Mucosa of descending colon (tissue), 3 donors: ENCODE measurements around the gene ADNP2. TPM values are rescaled to one million over a fixed set of nuclear protein-coding genes. Genes with fewer than 3 reads are reported as not detected.

Experiments used
- ATAC-seq: fragments of 200-7000 bp; cut with Tn5 transposase; one replicate; pipeline ENCODE4 v1.9.1; 2020; ENCODE audit warnings: mild to moderate bottlenecking, moderate library complexity
- DNase-seq, 3 donors: peaks; one replicate each; pipeline ENCODE4 v3.0.0-alpha.2; 2020
- H3K36me3 ChIP-seq: fragments of 200-600 bp; one replicate; pipeline ENCODE4 v1.8.0; 2021; ENCODE audit warnings: low read depth, mild to moderate bottlenecking
- H3K4me1 ChIP-seq: fragments of 200-600 bp; one replicate; pipeline ENCODE4 v1.8.0; 2021; ENCODE audit warnings: low read depth, mild to moderate bottlenecking
- H3K4me3 ChIP-seq: fragments of 200-600 bp; one replicate; pipeline ENCODE4 v1.8.0; 2021; ENCODE audit warnings: mild to moderate bottlenecking
- H3K9me3 ChIP-seq: fragments of 200-600 bp; one replicate; pipeline ENCODE4 v1.8.0; 2021; ENCODE audit warnings: mild to moderate bottlenecking
- CTCF ChIP-seq: fragments of 200-600 bp; IDR thresholded peaks from one replicate; pipeline ENCODE4 v1.8.0; 2022; ENCODE audit warnings: antibody characterized with exemption, mild to moderate bottlenecking
- intact Hi-C, 2 donors: fragments of 100-400 bp; cut with DNase I in 1 of 2; cut with micrococcal nuclease in 1 of 2; formaldehyde crosslinking; loops; one replicate each; pipeline versions ENCODE4 v1.11.0 to v1.11.1; 2022; cut with DNase I, micrococcal nuclease
- long read RNA-seq, 2 donors: library from polyadenylated mRNA; unstranded; transcript quantifications; one replicate each; pipeline ENCODE4 v2.0.0, GENCODE V29; 2019 to 2021
- total RNA-seq, 3 donors: library from RNA; stranded (reverse); fragmentation: NEBNext Ultra II Directional in 2 of 3; extraction: Animal tissue kit (Norgen Biotek cat#: 25700) in 2 of 3; gene quantifications; one replicate each; pipeline versions ENCODE4 v1.2.1 to v1.2.4, GENCODE V29; 2021 to 2023
- donor health status: DM: no; HTN: no; CAD: no; lungs with moderate emphysema.
- donor health status: DM: no; HTN: no; CAD: no.
- donor health status: DM: no; HTN: yes; CAD: no.

Gene ADNP2
- total RNA-seq: 10 to 100 TPM; 16.7 to 18.3 (median 17.7) TPM
- long read RNA-seq, donor 1, partial matches to known transcripts: 1 of 14 reads
- long read RNA-seq, donor 1, other reads (novel, unspliced or antisense): 13 of 14 reads
- long read RNA-seq, donor 2: 0 reads

GRCh38 chr18:80108739-80109675 is at the start of gene ADNP2:
TSS of gene ADNP2 (plus strand) at chr18:80109262. CDS start at chr18:80117543, 8,281 bp downstream.
- H3K4me3 ChIP-seq: peak within 1 kb of the TSS; percentile 56
- peak; percentile 94 for ATAC-seq
- no peaks in the 10 kb centered on the region for H3K9me3 ChIP-seq
- H3K36me3 ChIP-seq: no peaks in the 10 kb centered on the region
- TF ChIP-seq CTCF: no peak
- intact Hi-C loops: no loop called here
- H3K4me1 ChIP-seq: peaks cover 12% of the 10 kb centered on the region
- DNase-seq: peak; percentile 82 to 88 (median 84)

GRCh38 chr18:80059945-80060344 is 49.1 kb upstream of the ADNP2 start:
- ATAC-seq (no peak), DNase-seq (no peak)
- no peak overlapping the region for H3K4me3 ChIP-seq
- H3K36me3 ChIP-seq: no peaks in the 10 kb centered on the region
- peaks cover 55% of the 10 kb centered on the region for H3K9me3 ChIP-seq
- intact Hi-C loops: no loop called here
- no peak for TF ChIP-seq CTCF
- H3K4me1 ChIP-seq: no peaks in the 10 kb centered on the region

- Histone ChIP-seq H3K4me3 (no peak overlapping the region), H3K36me3 (no peaks in the 10 kb centered on the region), H3K9me3 (peaks cover 13% of the 10 kb centered on the region), H3K4me1 (no peaks in the 10 kb centered on the region)
- no peak for DNase-seq
- no peak for ATAC-seq
- TF ChIP-seq CTCF: no peak
- intact Hi-C loops: no loop called here
Observed at GRCh38 chr18:80065705-80066104, 43.4 kb upstream of the ADNP2 start.

- no peak for TF ChIP-seq CTCF
- Histone ChIP-seq H3K9me3 (peaks cover 4% of the 10 kb centered on the region), H3K36me3 (no peaks in the 10 kb centered on the region), H3K4me3 (no peak overlapping the region), H3K4me1 (no peaks in the 10 kb centered on the region)
- ATAC-seq (no peak), DNase-seq (no peak)
- intact Hi-C loops: no loop called here
Observed at GRCh38 chr18:80067321-80067720, 41.7 kb upstream of the ADNP2 start.

GRCh38 chr18:80067897-80068296 is 41.2 kb upstream of the ADNP2 start:
- H3K4me1 ChIP-seq: no peaks in the 10 kb centered on the region
- no peak for TF ChIP-seq CTCF
- intact Hi-C loops: no loop called here
- ATAC-seq: no peak
- H3K4me3 ChIP-seq: no peak overlapping the region
- no peak for DNase-seq
- no peaks in the 10 kb centered on the region for H3K36me3 ChIP-seq
- H3K9me3 ChIP-seq: no peaks in the 10 kb centered on the region
